Keratinocyte (primary cell): ENCODE results near the gene ASTN2. TPM values are rescaled to one million over a fixed set of nuclear protein-coding genes. Genes with fewer than 3 reads are reported as not detected.

Source experiments
- DNase-seq: peaks from one replicate; pipeline ENCODE4 v3.0.0-alpha.2; 2011; ENCODE audit warnings: low read depth, missing footprints, low spot score
- FAIRE-seq: peaks from 2 replicates; lab custom pipeline; 2011; peaks lifted over from hg19 to GRCh38; lab: Jason Lieb, UNC
- H2AFZ ChIP-seq: 2 replicates; pipeline ENCODE4 v1.6.0; 2012; ENCODE audit warnings: low read length, control low read depth, inconsistent platforms; ENCODE audit not compliant: control insufficient read depth
- H3K27ac ChIP-seq: 2 replicates; pipeline ENCODE4 v1.5.1; 2011; ENCODE audit warnings: low read length; ENCODE audit not compliant: control insufficient read depth, insufficient read depth
- H3K27me3 ChIP-seq: 3 replicates; pipeline ENCODE4 v1.6.0; 2011; ENCODE audit warnings: low read length; ENCODE audit not compliant: control insufficient read depth, insufficient read depth; ENCODE audit errors: extremely low read depth
- H3K36me3 ChIP-seq, 2 experiments: 2 replicates in 1 of 2; 3 replicates in 1 of 2; pipeline ENCODE4 v1.5.1; 2011; ENCODE audit warnings: low read length in 2 of 2, mild to moderate bottlenecking in 1 of 2; ENCODE audit not compliant: control insufficient read depth in 2 of 2, insufficient read depth in 2 of 2; ENCODE audit errors: extremely low read depth in 1 of 2
- H3K4me1 ChIP-seq: 3 replicates; pipeline ENCODE4 v1.5.1; 2011; ENCODE audit warnings: low read length; ENCODE audit not compliant: control insufficient read depth, insufficient read depth; ENCODE audit errors: extremely low read depth
- H3K4me2 ChIP-seq: 3 replicates; pipeline ENCODE4 v1.6.0; 2011; ENCODE audit warnings: low read depth, low read length; ENCODE audit not compliant: control insufficient read depth, insufficient read depth; ENCODE audit errors: extremely low read depth
- H3K4me3 ChIP-seq, 3 experiments: fragments of 200-600 bp in 1 of 3; sonication (generic) in 1 of 3; 2 replicates in 2 of 3; 3 replicates in 1 of 3; pipeline ENCODE4 v1.5.1; 2011 to 2016; ENCODE audit warnings: low read length in 3 of 3, mild to moderate bottlenecking in 3 of 3, control low read depth in 2 of 3, inconsistent platforms in 1 of 3, low read depth in 1 of 3, mixed read lengths in 1 of 3, mixed run types in 1 of 3, moderate library complexity in 1 of 3; ENCODE audit not compliant: control insufficient read depth in 2 of 3, insufficient read depth in 2 of 3; ENCODE audit errors: extremely low read depth in 1 of 3
- H3K79me2 ChIP-seq: 2 replicates; pipeline ENCODE4 v1.6.0; 2012; ENCODE audit warnings: low read length; ENCODE audit not compliant: control insufficient read depth, insufficient read depth
- H3K9ac ChIP-seq: 3 replicates; pipeline ENCODE4 v1.6.0; 2011; ENCODE audit warnings: low read length; ENCODE audit not compliant: control insufficient read depth, insufficient read depth; ENCODE audit errors: extremely low read depth
- H3K9me1 ChIP-seq: 3 replicates; pipeline ENCODE4 v1.6.0; 2011; ENCODE audit warnings: low read length; ENCODE audit not compliant: control insufficient read depth, insufficient read depth; ENCODE audit errors: extremely low read depth
- H3K9me3 ChIP-seq: 2 replicates; pipeline ENCODE4 v1.5.1; 2012; ENCODE audit warnings: low read depth, low read length; ENCODE audit not compliant: control insufficient read depth
- H4K20me1 ChIP-seq: 3 replicates; pipeline ENCODE4 v1.6.0; 2011; ENCODE audit warnings: low read length; ENCODE audit not compliant: control insufficient read depth, insufficient read depth; ENCODE audit errors: extremely low read depth
- CTCF ChIP-seq, 3 experiments: IDR thresholded peaks in 1 of 3; conservative IDR thresholded peaks in 1 of 3; optimal IDR thresholded peaks in 1 of 3; 2 replicates in 2 of 3; 3 replicates in 1 of 3; pipeline versions ENCODE3 to v1.5.1; 2011; ENCODE audit warnings: low read length in 3 of 3, mild to moderate bottlenecking in 3 of 3, moderate library complexity in 2 of 3, control low read depth in 1 of 3, inconsistent platforms in 1 of 3; ENCODE audit not compliant: insufficient read depth in 2 of 3; ENCODE audit errors: extremely low read depth in 1 of 3
- EZH2 ChIP-seq: IDR thresholded peaks from one replicate; pipeline ENCODE4 v1.6.1; 2012; ENCODE audit warnings: inconsistent platforms, mild to moderate bottlenecking, low read length, moderate library complexity
- dilution Hi-C: fragments of 300-500 bp; cut with MboI; formaldehyde crosslinking; loops from one replicate; pipeline ENCODE4 v1.7.0; 2020; ENCODE audit warnings: low sequenced_read_pairs; ENCODE audit not compliant: extremely low pct_ligation_motif_present
- polyA plus RNA-seq, 5 experiments: library from polyadenylated mRNA; depleted of rRNA in 3 of 5; stranded (reverse) in 3 of 5; stranded (forward) in 1 of 5; unstranded in 1 of 5; fragments of >200 nt; gene quantifications; 1 replicate in 1 of 5; 2 replicates in 3 of 5; 3 replicates in 1 of 5; pipeline versions ENCODE4 v1.2.1 to v1.2.3, GENCODE V29; 2011 to 2012; ENCODE audit warnings: missing spikeins in 2 of 5, low read depth in 1 of 5, low replicate concordance in 1 of 5

ASTN2 gene
- polyA plus RNA-seq, 1 donor (not counting 4 experiments of a cell fraction or from before 2014, with no cell fraction given) = 0.31 TPM

DNA sequence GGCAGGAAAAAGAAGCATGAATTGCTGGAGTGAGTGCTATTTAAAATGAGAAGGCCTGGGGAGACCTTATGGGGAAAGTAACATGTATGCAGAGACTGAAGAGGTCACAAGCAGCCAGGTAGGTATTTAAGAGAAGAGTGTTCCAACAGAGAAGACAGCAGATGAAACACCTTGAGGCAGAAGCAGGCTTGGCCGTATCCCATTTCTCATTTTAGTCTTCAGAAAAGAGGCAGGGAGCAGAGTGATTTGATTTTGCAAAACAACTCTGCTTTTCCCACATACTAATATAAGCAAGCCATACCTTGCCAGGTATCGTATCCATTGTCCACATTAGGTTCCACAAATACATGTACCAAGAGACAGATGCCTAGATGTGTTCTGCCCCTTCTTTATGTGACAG, 244.3 kb downstream of the ASTN2 start:
- H3K27me3 ChIP-seq = no peaks in the 10 kb centered on the region
- H3K9ac ChIP-seq = no peak overlapping the region
- no peak overlapping the region for H2AFZ ChIP-seq
- FAIRE-seq = no peak
- no peak overlapping the region for H3K27ac ChIP-seq
- H3K4me1 ChIP-seq = no peaks in the 10 kb centered on the region
- no peaks in the 10 kb centered on the region for H3K9me3 ChIP-seq
- no peak overlapping the region for H3K4me3 ChIP-seq
- no peak for DNase-seq
- no peak for TF ChIP-seq EZH2
- no peak for TF ChIP-seq CTCF (optimal IDR thresholded peaks at IDR 0.05 in 1 of 3, IDR thresholded peaks at IDR 0.05 in 1 of 3, conservative IDR thresholded peaks at IDR 0.05 in 1 of 3; ENCODE audit: extremely low read depth in 1 of 3, insufficient read depth in 2 of 3, low read length in 3 of 3)
- no peak overlapping the region for H3K4me2 ChIP-seq
- H3K36me3 ChIP-seq = no peaks in the 10 kb centered on the region
- no peaks in the 10 kb centered on the region for H4K20me1 ChIP-seq
- dilution Hi-C loops = no loop called here
- no peaks in the 10 kb centered on the region for H3K9me1 ChIP-seq
- no peaks in the 10 kb centered on the region for H3K79me2 ChIP-seq

- Histone ChIP-seq H4K20me1 (no peaks in the 10 kb centered on the region), H2AFZ (no peak overlapping the region), H3K9me3 (no peaks in the 10 kb centered on the region), H3K9ac (no peak overlapping the region), H3K36me3 (no peaks in the 10 kb centered on the region), H3K4me2 (no peak overlapping the region), H3K79me2 (no peaks in the 10 kb centered on the region), H3K4me3 (no peak overlapping the region), H3K27me3 (no peaks in the 10 kb centered on the region), H3K4me1 (no peaks in the 10 kb centered on the region), H3K9me1 (no peaks in the 10 kb centered on the region), H3K27ac (no peak overlapping the region)
- dilution Hi-C loops = no loop called here
- FAIRE-seq (no peak), DNase-seq (no peak)
- TF ChIP-seq CTCF (optimal IDR thresholded peaks at IDR 0.05 in 1 of 3, IDR thresholded peaks at IDR 0.05 in 1 of 3, conservative IDR thresholded peaks at IDR 0.05 in 1 of 3; ENCODE audit: extremely low read depth in 1 of 3, insufficient read depth in 2 of 3, low read length in 3 of 3) (no peak), EZH2 (no peak)
Observed at GRCh38 chr9:117169089-117169621, 245.7 kb downstream of the ASTN2 start.
